K562 (cell line): Measurements from ENCODE around the gene ADGRG1. TPM values are rescaled to one million over a fixed set of nuclear protein-coding genes. Genes with fewer than 3 reads are reported as not detected.

ENCODE experiments used
- BCL6 ChIP-seq: fragments of 250-450 bp; sonication (Bioruptor Pico); IDR thresholded peaks from 2 replicates; pipeline ENCODE4 v1.4.0; 2020
- CTBP1 ChIP-seq: fragments of 450-650 bp; IDR thresholded peaks from 2 replicates; pipeline ENCODE4 v1.6.1; 2016; ENCODE audit warnings: borderline replicate concordance
- EWSR1 ChIP-seq: fragments of 450-650 bp; IDR thresholded peaks from 2 replicates; pipeline ENCODE4 v1.6.1; 2018; ENCODE audit warnings: borderline replicate concordance, mild to moderate bottlenecking, low read depth, moderate library complexity; ENCODE audit not compliant: partially characterized antibody
- FOXP1 ChIP-seq: sonication (generic); formaldehyde crosslinking; IDR thresholded peaks from 2 replicates; pipeline ENCODE4 v1.8.0; 2022; ENCODE audit warnings: mild to moderate bottlenecking, missing genetic modification reagents
- IFI16 ChIP-seq: fragments of 250-450 bp; sonication (Bioruptor Pico); IDR thresholded peaks from 2 replicates; pipeline ENCODE4 v2.1.2; 2022; ENCODE audit warnings: mild to moderate bottlenecking, inconsistent platforms
- ILF3 ChIP-seq: fragments of 450-650 bp; IDR thresholded peaks from 2 replicates; pipeline ENCODE4 v1.6.1; 2018; ENCODE audit warnings: antibody characterized with exemption, mild to moderate bottlenecking, moderate library complexity, borderline replicate concordance
- MAFF ChIP-seq: IDR thresholded peaks from 2 replicates; pipeline ENCODE4 v1.6.1; 2012; ENCODE audit warnings: low read length, improper control_type of control experiment
- NFRKB ChIP-seq: fragments of 450-650 bp; IDR thresholded peaks from 2 replicates; pipeline ENCODE4 v1.6.1; 2016; ENCODE audit warnings: low read depth
- PTRF ChIP-seq: fragments of 450-650 bp; IDR thresholded peaks from 2 replicates; pipeline ENCODE4 v1.6.1; 2016; ENCODE audit warnings: mild to moderate bottlenecking, missing genetic modification characterization, missing compliant biosample characterization
- RHOXF2B ChIP-seq: fragments of 250-450 bp; sonication (Bioruptor Pico); conservative IDR thresholded peaks from 2 replicates; pipeline ENCODE4 v1.5.1; 2021
- SMARCE1 ChIP-seq: fragments of 450-650 bp; IDR thresholded peaks from 2 replicates; pipeline ENCODE4 v1.7.1; 2016; ENCODE audit warnings: mild to moderate bottlenecking
- SNRNP70 ChIP-seq: fragments of 200-400 bp; formaldehyde crosslinking; optimal IDR thresholded peaks from 2 replicates; pipeline ENCODE3; 2017; ENCODE audit warnings: low read depth, low read length
- SRF ChIP-seq, 2 experiments: fragments of 250-450, 450-650 bp in 1 of 2; sonication (Bioruptor Pico) in 1 of 2; sonication (generic) in 1 of 2; formaldehyde crosslinking; IDR thresholded peaks; 2 replicates each; pipeline versions ENCODE4 v1.5.0 to v1.5.1; 2020 to 2022; ENCODE audit warnings: mild to moderate bottlenecking in 1 of 2, missing genetic modification reagents in 1 of 2
- SUPT5H ChIP-seq: fragments of 450-650 bp; IDR thresholded peaks from 2 replicates; pipeline ENCODE4 v1.6.1; 2016
- TSC22D4 ChIP-seq: fragments of 450-650 bp; IDR thresholded peaks from 2 replicates; pipeline ENCODE4 v1.6.1; 2016; ENCODE audit warnings: missing genetic modification characterization, missing biosample characterization, control low read depth
- ZNF184 ChIP-seq: sonication (generic); formaldehyde crosslinking; IDR thresholded peaks from 2 replicates; pipeline ENCODE4 v1.5.0; 2020; ENCODE audit warnings: missing genetic modification reagents
- ZNF778 ChIP-seq: fragments of 450-650 bp; formaldehyde crosslinking; IDR thresholded peaks from 2 replicates; pipeline ENCODE4 v1.4.0; 2020; ENCODE audit warnings: mild to moderate bottlenecking, moderate library complexity
- polyA plus RNA-seq, 8 experiments: library from polyadenylated mRNA; depleted of rRNA in 4 of 8; stranded (reverse) in 5 of 8; unstranded in 3 of 8; fragments of >200 nt; fragmentation: Nextera tagmentation in 2 of 8; fragmentation: Illumina TruSeq in 1 of 8; extraction: Ambion mirVana in 2 of 8; extraction: Trizol in 1 of 8; gene quantifications; 2 replicates each; pipeline versions ENCODE4 v1.2.1 to v1.2.3, GENCODE V29; 2011 to 2014; ENCODE audit warnings: inconsistent platforms in 1 of 8, missing spikeins in 1 of 8
- total RNA-seq, 7 experiments: library from RNA; depleted of rRNA in 6 of 7; stranded (reverse); fragments of >200 nt in 6 of 7; fragmentation: Illumina TruSeq in 2 of 7; extraction: Trizol in 2 of 7; gene quantifications; 2 replicates each; pipeline versions ENCODE4 v1.2.1 to v1.2.3, GENCODE V29; 2011 to 2021; ENCODE audit warnings: low replicate concordance in 1 of 7
- TF ChIP-seq, protein P1 (sequence below): fragments of 250-450 bp; sonication (Bioruptor Pico); IDR thresholded peaks from 2 replicates; pipeline ENCODE4 v1.4.0; 2020; ENCODE audit warnings: borderline replicate concordance
- TF ChIP-seq, protein P2 (sequence below), 2 experiments: fragments of 450-650 bp; conservative IDR thresholded peaks; 2 replicates each; pipeline ENCODE4 v1.6.1; 2017; ENCODE audit warnings: mild to moderate bottlenecking in 2 of 2, moderate library complexity in 2 of 2
- TF ChIP-seq, protein P3 (sequence below): sonication (generic); formaldehyde crosslinking; IDR thresholded peaks from 2 replicates; pipeline ENCODE4 v1.8.1; 2023; ENCODE audit warnings: mild to moderate bottlenecking, missing genetic modification reagents, moderate library complexity
- TF ChIP-seq, protein P4 (sequence below): sonication (generic); formaldehyde crosslinking; IDR thresholded peaks from 2 replicates; pipeline ENCODE4 v1.8.0; 2022; ENCODE audit warnings: mild to moderate bottlenecking, missing genetic modification reagents, borderline replicate concordance

The ADGRG1 gene
- total and polyA plus RNA-seq, 9 of the 15 experiments (the other 6 are each of a cell fraction or from before 2014, with no cell fraction given) = 0.04 to 0.31 (median 0.16) TPM; not detected in 6

DNA sequence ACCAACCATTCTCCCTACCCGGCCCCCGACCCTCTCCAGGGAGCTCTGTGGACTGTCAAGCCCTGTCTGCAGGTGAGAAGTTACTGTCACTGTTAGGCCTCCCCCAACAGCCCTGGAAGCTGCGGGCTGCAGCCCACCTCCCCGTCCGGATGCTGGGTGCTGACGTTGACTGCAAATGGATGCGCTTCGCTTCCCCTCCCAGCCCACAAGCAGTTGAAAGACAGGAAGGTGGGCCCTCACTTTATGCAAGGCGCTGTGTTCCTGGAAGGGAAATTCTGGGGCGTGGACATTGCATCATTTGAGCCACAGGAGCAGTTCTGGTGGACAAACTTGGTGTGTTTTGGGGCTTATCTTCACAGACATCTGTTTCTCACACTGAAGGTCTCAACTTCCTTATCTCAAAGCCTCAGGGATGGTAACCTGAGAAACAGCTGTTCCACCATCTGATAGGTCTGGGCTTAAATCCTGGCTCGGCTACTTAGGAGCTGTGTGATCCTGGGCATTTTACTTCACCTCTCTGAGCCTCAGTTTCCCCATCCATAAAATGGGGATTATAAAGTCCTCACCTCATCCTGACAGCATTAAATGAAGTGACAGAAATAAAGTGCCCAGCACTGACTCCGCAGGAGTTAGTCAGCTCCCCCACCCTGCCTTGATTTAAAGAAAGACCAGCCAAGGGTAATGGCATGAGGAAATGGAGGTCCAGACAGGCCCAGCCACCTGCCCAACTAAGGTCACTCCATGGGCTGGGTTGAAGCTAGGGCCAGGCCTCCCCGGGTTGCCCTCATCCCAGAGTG lies 61.5 kb downstream of the ADGRG1 start (continued):
- TF ChIP-seq, protein P1, sequence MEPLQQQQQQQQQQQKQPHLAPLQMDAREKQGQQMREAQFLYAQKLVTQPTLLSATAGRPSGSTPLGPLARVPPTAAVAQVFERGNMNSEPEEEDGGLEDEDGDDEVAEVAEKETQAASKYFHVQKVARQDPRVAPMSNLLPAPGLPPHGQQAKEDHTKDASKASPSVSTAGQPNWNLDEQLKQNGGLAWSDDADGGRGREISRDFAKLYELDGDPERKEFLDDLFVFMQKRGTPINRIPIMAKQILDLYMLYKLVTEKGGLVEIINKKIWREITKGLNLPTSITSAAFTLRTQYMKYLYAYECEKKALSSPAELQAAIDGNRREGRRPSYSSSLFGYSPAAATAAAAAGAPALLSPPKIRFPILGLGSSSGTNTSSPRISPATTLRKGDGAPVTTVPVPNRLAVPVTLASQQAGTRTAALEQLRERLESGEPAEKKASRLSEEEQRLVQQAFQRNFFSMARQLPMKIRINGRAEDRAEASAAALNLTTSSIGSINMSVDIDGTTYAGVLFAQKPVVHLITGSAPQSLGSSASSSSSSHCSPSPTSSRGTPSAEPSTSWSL (CRISPR knock-in tag) = no peak
- 0 out of 2 replicates have a peak, but pooled peaks have one; percentile 41 for TF ChIP-seq SUPT5H
- no peak for TF ChIP-seq MAFF
- TF ChIP-seq RHOXF2B (CRISPR knock-in tag) = 0 out of 2 replicates have a peak, but pooled peaks have one; percentile 41
- peak; percentile 80; the same call in 1 of the 2 replicates for TF ChIP-seq FOXP1 (CRISPR knock-in tag)
- TF ChIP-seq SMARCE1 = peak; percentile 99
- peak; percentile 99; the same call in 1 of the 2 replicates for TF ChIP-seq CTBP1
- TF ChIP-seq BCL6 (CRISPR knock-in tag) = peak; percentile 71; the same call in 1 of the 2 replicates
- TF ChIP-seq EWSR1 = no peak
- TF ChIP-seq, protein P2, sequence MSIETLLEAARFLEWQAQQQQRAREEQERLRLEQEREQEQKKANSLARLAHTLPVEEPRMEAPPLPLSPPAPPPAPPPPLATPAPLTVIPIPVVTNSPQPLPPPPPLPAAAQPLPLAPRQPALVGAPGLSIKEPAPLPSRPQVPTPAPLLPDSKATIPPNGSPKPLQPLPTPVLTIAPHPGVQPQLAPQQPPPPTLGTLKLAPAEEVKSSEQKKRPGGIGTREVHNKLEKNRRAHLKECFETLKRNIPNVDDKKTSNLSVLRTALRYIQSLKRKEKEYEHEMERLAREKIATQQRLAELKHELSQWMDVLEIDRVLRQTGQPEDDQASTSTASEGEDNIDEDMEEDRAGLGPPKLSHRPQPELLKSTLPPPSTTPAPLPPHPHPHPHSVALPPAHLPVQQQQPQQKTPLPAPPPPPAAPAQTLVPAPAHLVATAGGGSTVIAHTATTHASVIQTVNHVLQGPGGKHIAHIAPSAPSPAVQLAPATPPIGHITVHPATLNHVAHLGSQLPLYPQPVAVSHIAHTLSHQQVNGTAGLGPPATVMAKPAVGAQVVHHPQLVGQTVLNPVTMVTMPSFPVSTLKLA (conservative IDR thresholded peaks at IDR 0.05) = peak; percentile 50 to 86; a peak in 3 of 4 replicates
- TF ChIP-seq PTRF = no peak
- TF ChIP-seq NFRKB = 0 out of 2 replicates have a peak, but pooled peaks have one; percentile 71
- TF ChIP-seq ZNF184 = no peak
- TF ChIP-seq IFI16 = no peak
- no peak for TF ChIP-seq ILF3
- no peak for TF ChIP-seq TSC22D4
- TF ChIP-seq, protein P3, sequence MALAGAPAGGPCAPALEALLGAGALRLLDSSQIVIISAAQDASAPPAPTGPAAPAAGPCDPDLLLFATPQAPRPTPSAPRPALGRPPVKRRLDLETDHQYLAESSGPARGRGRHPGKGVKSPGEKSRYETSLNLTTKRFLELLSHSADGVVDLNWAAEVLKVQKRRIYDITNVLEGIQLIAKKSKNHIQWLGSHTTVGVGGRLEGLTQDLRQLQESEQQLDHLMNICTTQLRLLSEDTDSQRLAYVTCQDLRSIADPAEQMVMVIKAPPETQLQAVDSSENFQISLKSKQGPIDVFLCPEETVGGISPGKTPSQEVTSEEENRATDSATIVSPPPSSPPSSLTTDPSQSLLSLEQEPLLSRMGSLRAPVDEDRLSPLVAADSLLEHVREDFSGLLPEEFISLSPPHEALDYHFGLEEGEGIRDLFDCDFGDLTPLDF (CRISPR knock-in tag) = no peak; the same call in 1 of the 2 replicates
- no peak for TF ChIP-seq SNRNP70
- no peak for TF ChIP-seq ZNF778 (CRISPR knock-in tag)
- TF ChIP-seq SRF (CRISPR knock-in tag; IDR thresholded peaks at IDR 0.05) = peak in 1 of 2 experiments; percentile 92; a peak in 2 of 4 replicates
- TF ChIP-seq, protein P4, sequence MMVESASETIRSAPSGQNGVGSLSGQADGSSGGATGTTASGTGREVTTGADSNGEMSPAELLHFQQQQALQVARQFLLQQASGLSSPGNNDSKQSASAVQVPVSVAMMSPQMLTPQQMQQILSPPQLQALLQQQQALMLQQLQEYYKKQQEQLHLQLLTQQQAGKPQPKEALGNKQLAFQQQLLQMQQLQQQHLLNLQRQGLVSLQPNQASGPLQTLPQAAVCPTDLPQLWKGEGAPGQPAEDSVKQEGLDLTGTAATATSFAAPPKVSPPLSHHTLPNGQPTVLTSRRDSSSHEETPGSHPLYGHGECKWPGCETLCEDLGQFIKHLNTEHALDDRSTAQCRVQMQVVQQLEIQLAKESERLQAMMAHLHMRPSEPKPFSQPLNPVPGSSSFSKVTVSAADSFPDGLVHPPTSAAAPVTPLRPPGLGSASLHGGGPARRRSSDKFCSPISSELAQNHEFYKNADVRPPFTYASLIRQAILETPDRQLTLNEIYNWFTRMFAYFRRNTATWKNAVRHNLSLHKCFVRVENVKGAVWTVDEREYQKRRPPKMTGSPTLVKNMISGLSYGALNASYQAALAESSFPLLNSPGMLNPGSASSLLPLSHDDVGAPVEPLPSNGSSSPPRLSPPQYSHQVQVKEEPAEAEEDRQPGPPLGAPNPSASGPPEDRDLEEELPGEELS (CRISPR knock-in tag) = no peak
